ENCODE measurements around the gene CELSR1. TPM values are rescaled to one million over a fixed set of nuclear protein-coding genes. Genes with fewer than 3 reads are reported as not detected.

Gene CELSR1
- total and polyA plus RNA-seq, 2 of the 13 experiments (the other 11 are each of a cell fraction or from before 2014, with no cell fraction given), result 0.78 to 1.8 TPM

GRCh38 chr22:46390652-46391301 lies 146.6 kb downstream of the CELSR1 start (continued):
- TF ChIP-seq THAP9 (CRISPR knock-in tag; IDR thresholded peaks at IDR 0.05; ENCODE audit: borderline replicate concordance) (0 out of 2 replicates have a peak, but pooled peaks have one; percentile 10), ZFP91 (CRISPR knock-in tag; IDR thresholded peaks at IDR 0.05; ENCODE audit: borderline replicate concordance) (peak; percentile 72; the same call in 1 of the 2 replicates), GZF1 (CRISPR knock-in tag; IDR thresholded peaks at IDR 0.05) (0 out of 2 replicates have a peak, but pooled peaks have one; percentile 32), DRAP1 (CRISPR knock-in tag; IDR thresholded peaks at IDR 0.05) (0 out of 2 replicates have a peak, but pooled peaks have one; percentile 25), PAF1 (CRISPR knock-in tag; IDR thresholded peaks at IDR 0.05) (no peak), ZNF12 (CRISPR knock-in tag; IDR thresholded peaks at IDR 0.05) (0 out of 2 replicates have a peak, but pooled peaks have one; percentile 44), SP140L (CRISPR knock-in tag; IDR thresholded peaks at IDR 0.05; ENCODE audit: borderline replicate concordance) (no peak), KLF12 (CRISPR knock-in tag; IDR thresholded peaks at IDR 0.05; ENCODE audit: borderline replicate concordance) (no peak), LCORL (IDR thresholded peaks at IDR 0.05) (no peak), LCORL (CRISPR knock-in tag; IDR thresholded peaks at IDR 0.05) (peak; percentile 33; the same call in 1 of the 2 replicates), ZNF543 (CRISPR knock-in tag; IDR thresholded peaks at IDR 0.05) (0 out of 2 replicates have a peak, but pooled peaks have one; percentile 45), ZNF75D (CRISPR knock-in tag; IDR thresholded peaks at IDR 0.05; ENCODE audit: borderline replicate concordance) (no peak), SAP130 (CRISPR knock-in tag; IDR thresholded peaks at IDR 0.05; ENCODE audit: low read depth) (peak; percentile 52), KLF9 (CRISPR knock-in tag; IDR thresholded peaks at IDR 0.05; ENCODE audit: low read depth) (no peak), POLR2A (IDR thresholded peaks at IDR 0.05; ENCODE audit: insufficient read depth in 1 of 2, low read depth in 2 of 2, low read length in 2 of 2) (no peak), UBTF (CRISPR knock-in tag; IDR thresholded peaks at IDR 0.05) (peak; percentile 63; the same call in 1 of the 2 replicates), STAT6 (CRISPR knock-in tag; IDR thresholded peaks at IDR 0.05; ENCODE audit: borderline replicate concordance) (peak; percentile 34; the same call in 1 of the 2 replicates), ZNF235 (CRISPR knock-in tag; IDR thresholded peaks at IDR 0.05; ENCODE audit: borderline replicate concordance) (no peak), ZNF572 (CRISPR knock-in tag; IDR thresholded peaks at IDR 0.05) (no peak), NFE2L2 (IDR thresholded peaks at IDR 0.05; ENCODE audit: low read length) (no peak), MTF2 (CRISPR knock-in tag; IDR thresholded peaks at IDR 0.05; ENCODE audit: borderline replicate concordance) (no peak)
